ENCODE data around the gene FAM72A.
A peak's percentile ranks its signal among the peaks of the same experiment; 100 is the strongest.
"Not testable (repeated sequence)": the region's sequence is repeated elsewhere in the genome, so short reads cannot be mapped to it uniquely, and the experiment has no call there.

Gene FAM72A

DNA sequence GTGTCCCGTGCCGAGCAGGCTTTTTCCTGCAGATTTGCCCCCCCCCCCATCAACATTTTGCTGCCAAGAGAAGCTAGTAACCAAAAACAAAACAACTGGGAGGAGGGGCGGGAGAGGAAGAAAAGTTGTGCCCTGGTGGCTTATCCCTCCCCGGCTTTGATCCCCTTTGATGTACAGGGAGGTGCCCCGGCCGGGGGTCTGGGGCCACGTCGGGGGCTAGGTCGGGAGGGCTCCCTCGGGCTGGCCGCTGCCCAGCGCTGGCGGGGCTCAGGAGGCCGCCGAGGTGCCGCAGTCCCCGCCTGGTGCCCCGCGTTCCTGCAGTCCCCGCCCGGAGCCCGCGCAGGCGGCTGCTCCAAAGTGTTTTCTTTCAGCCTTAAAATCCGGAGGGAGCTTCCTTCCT is 2.2 kb upstream of the FAM72A start:
- not testable (repeated sequence) for H3K9ac ChIP-seq (ENCODE audit: insufficient read length, low read depth); H3K9me3 ChIP-seq (ENCODE audit: insufficient read depth, low read length); H3K27me3 ChIP-seq (ENCODE audit: insufficient read depth, insufficient read length); H3K36me3 ChIP-seq (ENCODE audit: insufficient read depth, insufficient read length, low read length); H3K4me1 ChIP-seq (ENCODE audit: insufficient read depth, insufficient read length); DNase-seq (ENCODE audit: low read depth, low spot score)
- peak overlapping the region; percentile 15 for H3K4me3 ChIP-seq (ENCODE audit: insufficient read length, low read depth)

GRCh38 chr1:206204159-206204511 is 1.5 kb upstream of the FAM72A start:
- H3K27me3 ChIP-seq (ENCODE audit: insufficient read depth, insufficient read length); H3K4me1 ChIP-seq (ENCODE audit: insufficient read depth, insufficient read length); DNase-seq (ENCODE audit: low read depth, low spot score); H3K36me3 ChIP-seq (ENCODE audit: insufficient read depth, insufficient read length, low read length); H3K9me3 ChIP-seq (ENCODE audit: insufficient read depth, low read length): not testable (repeated sequence)
- Histone ChIP-seq H3K4me3 (ENCODE audit: insufficient read length, low read depth) (peak overlapping the region; percentile 26), H3K9ac (ENCODE audit: insufficient read length, low read depth) (peak overlapping the region; percentile 61)

GRCh38 chr1:206203364-206204158 is 922 bp upstream of the FAM72A start, which contains the start of gene SRGAP2:
Gene SRGAP2, plus strand, starts transcription at chr1:206203541. Its CDS starts 2,430 bp downstream, at chr1:206205971.
- H3K27me3 ChIP-seq (ENCODE audit: insufficient read depth, insufficient read length); H3K4me1 ChIP-seq (ENCODE audit: insufficient read depth, insufficient read length); DNase-seq (ENCODE audit: low read depth, low spot score); H3K9me3 ChIP-seq (ENCODE audit: insufficient read depth, low read length); H3K36me3 ChIP-seq (ENCODE audit: insufficient read depth, insufficient read length, low read length): not testable (repeated sequence)
- peak within 1 kb of the TSS; percentile 26 for H3K4me3 ChIP-seq (ENCODE audit: insufficient read length, low read depth)
- peak within 1 kb of the TSS; percentile 61 for H3K9ac ChIP-seq (ENCODE audit: insufficient read length, low read depth)

- H3K4me3 ChIP-seq (ENCODE audit: insufficient read length, low read depth); H3K9ac ChIP-seq (ENCODE audit: insufficient read length, low read depth); H3K36me3 ChIP-seq (ENCODE audit: insufficient read depth, insufficient read length, low read length); H3K4me1 ChIP-seq (ENCODE audit: insufficient read depth, insufficient read length); DNase-seq (ENCODE audit: low read depth, low spot score); H3K9me3 ChIP-seq (ENCODE audit: insufficient read depth, low read length); H3K27me3 ChIP-seq (ENCODE audit: insufficient read depth, insufficient read length): not testable (repeated sequence)
Measured at GRCh38 chr1:206196748-206197424, 5.8 kb downstream of the FAM72A start.

GRCh38 chr1:206195182-206195581 is 7.5 kb downstream of the FAM72A start:
- H3K9me3 ChIP-seq (ENCODE audit: insufficient read depth, low read length); H3K4me1 ChIP-seq (ENCODE audit: insufficient read depth, insufficient read length); H3K27me3 ChIP-seq (ENCODE audit: insufficient read depth, insufficient read length); H3K4me3 ChIP-seq (ENCODE audit: insufficient read length, low read depth); DNase-seq (ENCODE audit: low read depth, low spot score); H3K36me3 ChIP-seq (ENCODE audit: insufficient read depth, insufficient read length, low read length); H3K9ac ChIP-seq (ENCODE audit: insufficient read length, low read depth): not testable (repeated sequence)

GRCh38 chr1:206186826-206187225 is 15.8 kb downstream of the FAM72A start:
- H3K9me3 ChIP-seq (ENCODE audit: insufficient read depth, low read length); H3K4me3 ChIP-seq (ENCODE audit: insufficient read length, low read depth); H3K4me1 ChIP-seq (ENCODE audit: insufficient read depth, insufficient read length); H3K36me3 ChIP-seq (ENCODE audit: insufficient read depth, insufficient read length, low read length); H3K27me3 ChIP-seq (ENCODE audit: insufficient read depth, insufficient read length); DNase-seq (ENCODE audit: low read depth, low spot score); H3K9ac ChIP-seq (ENCODE audit: insufficient read length, low read depth): not testable (repeated sequence)

- not testable (repeated sequence) for H3K9me3 ChIP-seq (ENCODE audit: insufficient read depth, low read length); H3K9ac ChIP-seq (ENCODE audit: insufficient read length, low read depth); DNase-seq (ENCODE audit: low read depth, low spot score); H3K36me3 ChIP-seq (ENCODE audit: insufficient read depth, insufficient read length, low read length); H3K4me3 ChIP-seq (ENCODE audit: insufficient read length, low read depth); H3K4me1 ChIP-seq (ENCODE audit: insufficient read depth, insufficient read length); H3K27me3 ChIP-seq (ENCODE audit: insufficient read depth, insufficient read length)
Measured at GRCh38 chr1:206185778-206186177, 16.9 kb downstream of the FAM72A start.

GRCh38 chr1:206183788-206184187 is 18.9 kb downstream of the FAM72A start:
- H3K36me3 ChIP-seq (ENCODE audit: insufficient read depth, insufficient read length, low read length); DNase-seq (ENCODE audit: low read depth, low spot score); H3K9me3 ChIP-seq (ENCODE audit: insufficient read depth, low read length); H3K4me1 ChIP-seq (ENCODE audit: insufficient read depth, insufficient read length); H3K9ac ChIP-seq (ENCODE audit: insufficient read length, low read depth); H3K27me3 ChIP-seq (ENCODE audit: insufficient read depth, insufficient read length); H3K4me3 ChIP-seq (ENCODE audit: insufficient read length, low read depth): not testable (repeated sequence)

GRCh38 chr1:206182368-206183317 is 20.0 kb downstream of the FAM72A start:
- H3K36me3 ChIP-seq (ENCODE audit: insufficient read depth, insufficient read length, low read length); H3K9ac ChIP-seq (ENCODE audit: insufficient read length, low read depth); DNase-seq (ENCODE audit: low read depth, low spot score); H3K27me3 ChIP-seq (ENCODE audit: insufficient read depth, insufficient read length); H3K4me1 ChIP-seq (ENCODE audit: insufficient read depth, insufficient read length); H3K9me3 ChIP-seq (ENCODE audit: insufficient read depth, low read length); H3K4me3 ChIP-seq (ENCODE audit: insufficient read length, low read depth): not testable (repeated sequence)

DNA sequence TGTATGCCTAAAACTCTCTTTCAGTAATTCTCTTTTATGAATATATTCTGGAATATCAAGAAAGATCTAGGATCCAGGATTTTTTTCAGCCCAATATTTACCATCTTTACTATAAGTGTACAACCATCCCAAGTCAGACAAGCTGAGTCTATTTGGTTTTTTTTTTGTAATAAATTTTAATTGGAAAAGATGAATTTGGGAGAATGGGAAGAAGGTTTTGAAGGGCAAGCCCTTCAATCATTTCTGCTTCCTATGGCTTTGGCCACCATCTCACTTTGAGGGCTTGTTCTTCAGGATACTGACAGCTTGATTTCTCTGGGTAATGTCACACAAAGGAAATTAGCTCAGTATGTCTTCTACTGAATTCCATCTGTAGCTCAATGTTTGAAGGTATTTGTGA is 23.0 kb downstream of the FAM72A start:
- H3K27me3 ChIP-seq (ENCODE audit: insufficient read depth, insufficient read length); DNase-seq (ENCODE audit: low read depth, low spot score); H3K9me3 ChIP-seq (ENCODE audit: insufficient read depth, low read length); H3K36me3 ChIP-seq (ENCODE audit: insufficient read depth, insufficient read length, low read length); H3K4me3 ChIP-seq (ENCODE audit: insufficient read length, low read depth); H3K4me1 ChIP-seq (ENCODE audit: insufficient read depth, insufficient read length); H3K9ac ChIP-seq (ENCODE audit: insufficient read length, low read depth): not testable (repeated sequence)

GRCh38 chr1:206178061-206178989 is 24.3 kb downstream of the FAM72A start:
- H3K36me3 ChIP-seq (ENCODE audit: insufficient read depth, insufficient read length, low read length); H3K27me3 ChIP-seq (ENCODE audit: insufficient read depth, insufficient read length); H3K9me3 ChIP-seq (ENCODE audit: insufficient read depth, low read length); DNase-seq (ENCODE audit: low read depth, low spot score); H3K4me1 ChIP-seq (ENCODE audit: insufficient read depth, insufficient read length); H3K4me3 ChIP-seq (ENCODE audit: insufficient read length, low read depth); H3K9ac ChIP-seq (ENCODE audit: insufficient read length, low read depth): not testable (repeated sequence)
